NCI-H1092 treated with DMSO at 0.1 percent for 48 hours (cell line): Measurements from ENCODE around the gene ARL15.
"Not testable (repeated sequence)": the region's sequence is repeated elsewhere in the genome, so short reads cannot be mapped to it uniquely, and the experiment has no call there.

Experiments used
- DNase-seq: peaks from one replicate; lab custom pipeline; 2025; lab: John Stamatoyannopoulos, UW

ARL15 gene

GRCh38 chr5:53982319-53982718 lies 328.1 kb downstream of the ARL15 start:
- DNase-seq: not testable (repeated sequence)

GRCh38 chr5:53980061-53980460 lies 330.3 kb downstream of the ARL15 start:
- DNase-seq: no peak

GRCh38 chr5:53974021-53974420 lies 336.4 kb downstream of the ARL15 start:
- DNase-seq: no peak

GRCh38 chr5:53972314-53972713 lies 338.1 kb downstream of the ARL15 start:
- no peak for DNase-seq

GRCh38 chr5:53971551-53971950 lies 338.8 kb downstream of the ARL15 start:
- DNase-seq: no peak

- DNase-seq: no peak
Observed at GRCh38 chr5:53971131-53971530, 339.2 kb downstream of the ARL15 start.

- no peak for DNase-seq
Observed at GRCh38 chr5:53970475-53970874, 339.9 kb downstream of the ARL15 start.

- DNase-seq: no peak
Observed at GRCh38 chr5:53969176-53969730, 341.1 kb downstream of the ARL15 start.

GRCh38 chr5:53965459-53965858 lies 344.9 kb downstream of the ARL15 start:
- no peak for DNase-seq

GRCh38 chr5:53963958-53964357 lies 346.4 kb downstream of the ARL15 start:
- no peak for DNase-seq

- no peak for DNase-seq
Observed at GRCh38 chr5:53962306-53962705, 348.1 kb downstream of the ARL15 start.

GRCh38 chr5:53956632-53957031 lies 353.7 kb downstream of the ARL15 start:
- DNase-seq: no peak

GRCh38 chr5:53956196-53956595 lies 354.2 kb downstream of the ARL15 start:
- no peak for DNase-seq

GRCh38 chr5:53950621-53951020 lies 359.8 kb downstream of the ARL15 start:
- DNase-seq: no peak

GRCh38 chr5:53948598-53948997 lies 361.8 kb downstream of the ARL15 start:
- no peak for DNase-seq

GRCh38 chr5:53946405-53947100 lies 363.8 kb downstream of the ARL15 start:
- no peak for DNase-seq

- no peak for DNase-seq
Observed at GRCh38 chr5:53944981-53945380, 365.4 kb downstream of the ARL15 start.

- DNase-seq: no peak
Observed at GRCh38 chr5:53943938-53944337, 366.4 kb downstream of the ARL15 start.

- DNase-seq: no peak
Observed at GRCh38 chr5:53942724-53943123, 367.6 kb downstream of the ARL15 start.

GRCh38 chr5:53940921-53941320 lies 369.5 kb downstream of the ARL15 start:
- DNase-seq: no peak

GRCh38 chr5:53937467-53937866 lies 372.9 kb downstream of the ARL15 start:
- DNase-seq: no peak

- DNase-seq: no peak
Observed at GRCh38 chr5:53936481-53937352, 373.7 kb downstream of the ARL15 start.
